Stomach (tissue), 9 donors: ENCODE results near the gene NPAS4. TPM values are rescaled to one million over a fixed set of nuclear protein-coding genes. Genes with fewer than 3 reads are reported as not detected.

Experiments
- DNase-seq, 2 donors: peaks; one replicate each; pipeline versions ENCODE4 v3.0.0 to v3.0.0-alpha.2; 2013 to 2019
- H3K27ac ChIP-seq, 5 donors: fragments of 200-600 bp in 4 of 5; sonication (generic) in 4 of 5; one replicate each; pipeline ENCODE4 v1.5.1; 2013 to 2019; ENCODE audit warnings: mild to moderate bottlenecking in 1 of 5, moderate library complexity in 1 of 5
- H3K27me3 ChIP-seq, 3 donors: fragments of 200-600 bp; sonication (generic); one replicate each; pipeline ENCODE4 v1.5.1; 2017 to 2019; ENCODE audit warnings: mixed run types in 1 of 3
- H3K36me3 ChIP-seq, 4 donors: fragments of 200-600 bp; sonication (generic); 1 replicate in 3 of 4; 2 replicates in 1 of 4; pipeline ENCODE4 v1.5.1; 2016 to 2019
- H3K4me1 ChIP-seq, 4 donors: fragments of 200-600 bp; sonication (generic); one replicate each; pipeline ENCODE4 v1.5.1; 2016 to 2019
- H3K4me3 ChIP-seq, 4 donors: fragments of 200-600 bp; sonication (generic) in 3 of 4; one replicate each; pipeline ENCODE4 v1.5.1; 2016 to 2019; ENCODE audit warnings: mild to moderate bottlenecking in 1 of 4
- H3K9me3 ChIP-seq, 4 donors: fragments of 200-600 bp; sonication (generic); one replicate each; pipeline ENCODE4 v1.5.1; 2016 to 2019
- CTCF ChIP-seq, 7 experiments: fragments of 450-650 bp in 4 of 7; fragments of 200-600 bp in 3 of 7; sonication (generic) in 3 of 7; IDR thresholded peaks; one replicate each; pipeline ENCODE4 v1.5.1; 2016 to 2019; ENCODE audit warnings: antibody characterized with exemption in 7 of 7, control low read depth in 2 of 7, mild to moderate bottlenecking in 1 of 7
- EP300 ChIP-seq: sonication (generic); formaldehyde crosslinking; IDR thresholded peaks from one replicate; pipeline ENCODE4 v1.6.1; 2017; ENCODE audit warnings: antibody characterized with exemption
- POLR2A ChIP-seq, 4 donors: fragments of 450-650 bp; IDR thresholded peaks; one replicate each; pipeline ENCODE4 v1.6.1; 2016; ENCODE audit warnings: antibody characterized with exemption in 4 of 4, control low read depth in 2 of 4, mild to moderate bottlenecking in 1 of 4, moderate library complexity in 1 of 4
- POLR2AphosphoS5 ChIP-seq, 3 donors: sonication (generic); formaldehyde crosslinking; IDR thresholded peaks; one replicate each; pipeline ENCODE4 v1.6.1; 2016; ENCODE audit warnings: antibody characterized with exemption in 3 of 3
- WGBS, 5 donors: extraction: QIAGEN DNeasy Blood & Tissue Kit in 3 of 5; methylation state at CpG; one replicate each; pipeline versions ENCODE4 v1.1.5 to v1.1.7; 2013 to 2018; 5-methylcytosine and 5-hydroxymethylcytosine counted together
- intact Hi-C: fragments of 100-400 bp; cut with DNase I; formaldehyde crosslinking; loops from one replicate; pipeline ENCODE4 v1.15.1; 2023; ENCODE audit warnings: low total_unique reads
- polyA plus RNA-seq, 3 donors: library from polyadenylated mRNA; stranded (reverse); fragments of 200-250 nt; gene quantifications; one replicate each; pipeline ENCODE4 v1.2.3, GENCODE V29; 2013
- total RNA-seq, 5 donors: library from RNA; depleted of rRNA; stranded (reverse); fragments of >200 nt; gene quantifications; one replicate each; pipeline versions ENCODE4 v1.1.0 to v1.2.3, GENCODE V29; 2014 to 2016
- donor health status: healthy with polysubstance abuse.
- donor health status: Bipolar disorder and iron deficiency.
- donor health status: healthy.

Gene NPAS4
- total and polyA plus RNA-seq, 8 donors: 0.25 to 1.7 (median 0.70) TPM; not detected in 4

DNA sequence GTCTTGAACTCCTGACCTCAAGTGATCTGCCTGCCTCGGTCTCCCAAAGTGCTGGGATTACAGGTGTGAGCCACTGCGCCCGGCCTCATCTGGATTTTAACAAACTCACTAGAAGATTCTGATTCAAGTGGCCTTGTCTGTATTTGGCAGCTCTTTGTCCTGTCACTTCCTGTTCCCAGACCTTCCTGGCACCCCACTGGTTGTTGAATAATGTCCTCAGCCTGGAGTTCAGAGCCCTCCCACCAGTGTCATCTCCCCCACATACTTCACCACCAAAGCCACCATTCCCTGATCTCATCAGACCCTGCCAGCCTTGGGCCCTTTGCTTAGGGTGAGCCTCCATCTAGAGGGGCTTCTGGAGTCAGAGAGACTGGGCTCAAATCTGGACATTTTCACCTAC, 49.2 kb downstream of the NPAS4 start:
- TF ChIP-seq EP300 (no peak), POLR2A (IDR thresholded peaks at IDR 0.05) (no peak), CTCF (IDR thresholded peaks at IDR 0.05) (no peak), POLR2AphosphoS5 (IDR thresholded peaks at IDR 0.05) (no peak)
- Histone ChIP-seq H3K9me3 (no peaks in the 10 kb centered on the region), H3K4me3 (no peak overlapping the region), H3K27me3 (no peaks in the 10 kb centered on the region), H3K36me3 (peaks cover 23 to 48% (median 45%) of the 10 kb centered on the region in 4 donors), H3K27ac (no peak overlapping the region), H3K4me1 (peaks cover 15 to 36% (median 21%) of the 10 kb centered on the region in 4 donors)
- intact Hi-C loops: no loop called here
- 88 to 97% (median 94%) methylated on average over 3 of the region's 3 CpGs for WGBS, 5 donors
- peak in 1 of 2 donors; percentile 2 for DNase-seq

- peaks cover 12 to 26% (median 14%) of the 10 kb centered on the region in 4 donors for H3K4me1 ChIP-seq
- H3K9me3 ChIP-seq: no peaks in the 10 kb centered on the region
- TF ChIP-seq EP300 (no peak), POLR2AphosphoS5 (IDR thresholded peaks at IDR 0.05) (no peak), POLR2A (IDR thresholded peaks at IDR 0.05) (no peak), CTCF (IDR thresholded peaks at IDR 0.05) (no peak)
- intact Hi-C loops: no loop called here
- H3K27me3 ChIP-seq: no peaks in the 10 kb centered on the region
- no peak overlapping the region for H3K27ac ChIP-seq
- H3K36me3 ChIP-seq: peaks cover 23 to 59% (median 56%) of the 10 kb centered on the region in 4 donors
- 95 to 96% (median 96%) methylated on average over 16 of the region's 16 CpGs for WGBS, 5 donors
- no peak overlapping the region for H3K4me3 ChIP-seq
- DNase-seq: no peak
These were observed 50.3 kb downstream of the NPAS4 start for GRCh38 chr11:66471142-66471541.

GRCh38 chr11:66472054-66472453, 51.2 kb downstream of the NPAS4 start:
- Histone ChIP-seq H3K27ac (no peak overlapping the region), H3K27me3 (no peaks in the 10 kb centered on the region), H3K9me3 (no peaks in the 10 kb centered on the region), H3K4me3 (no peak overlapping the region), H3K4me1 (peaks cover 10 to 24% (median 12%) of the 10 kb centered on the region in 4 donors), H3K36me3 (peaks cover 23 to 66% (median 59%) of the 10 kb centered on the region in 4 donors)
- TF ChIP-seq POLR2A (IDR thresholded peaks at IDR 0.05) (no peak), POLR2AphosphoS5 (IDR thresholded peaks at IDR 0.05) (no peak)
- no peak for DNase-seq
- intact Hi-C loops: no loop called here
- WGBS, 5 donors: 86 to 94% (median 90%) methylated on average over 9 of the region's 9 CpGs

GRCh38 chr11:66473167-66473566, 52.3 kb downstream of the NPAS4 start:
- intact Hi-C loops: no loop called here

More at GRCh38 chr11:66473167-66473566, 52.3 kb downstream of the NPAS4 start:
- Histone ChIP-seq H3K27me3 (no peaks in the 10 kb centered on the region), H3K4me1 (peaks cover 0 to 13% (median 2%) of the 10 kb centered on the region in 4 donors), H3K4me3 (no peak overlapping the region), H3K36me3 (peaks cover 23 to 66% (median 59%) of the 10 kb centered on the region in 4 donors), H3K9me3 (no peaks in the 10 kb centered on the region), H3K27ac (no peak overlapping the region)
- 89 to 94% (median 93%) methylated on average over 11 of the region's 11 CpGs for WGBS, 5 donors
- DNase-seq: no peak
- TF ChIP-seq POLR2A (IDR thresholded peaks at IDR 0.05): no peak
- no peak for TF ChIP-seq CTCF (IDR thresholded peaks at IDR 0.05)
